ENCODE data around the gene SND1.
A peak's percentile ranks its signal among the peaks of the same experiment; 100 is the strongest.

SND1 gene

GRCh38 chr7:128065872-128066271, 413.9 kb downstream of the SND1 start:
- no peak for DNase-seq

GRCh38 chr7:128066395-128066794, 414.4 kb downstream of the SND1 start:
- no peak for DNase-seq

- no peak for DNase-seq
These were observed 414.9 kb downstream of the SND1 start for GRCh38 chr7:128066858-128067257.

GRCh38 chr7:128067983-128068382, 416.0 kb downstream of the SND1 start:
- no peak for DNase-seq

GRCh38 chr7:128068785-128069184, 416.8 kb downstream of the SND1 start:
- DNase-seq = no peak

- no peak for DNase-seq
These were observed 417.7 kb downstream of the SND1 start for GRCh38 chr7:128069373-128070364.

GRCh38 chr7:128071376-128071775, 419.4 kb downstream of the SND1 start:
- DNase-seq = no peak

GRCh38 chr7:128071801-128072200, 419.8 kb downstream of the SND1 start:
- DNase-seq = no peak

GRCh38 chr7:128073671-128074310, 421.8 kb downstream of the SND1 start:
- no peak for DNase-seq

GRCh38 chr7:128074336-128074735, 422.3 kb downstream of the SND1 start:
- DNase-seq = no peak

GRCh38 chr7:128074736-128075135, 422.7 kb downstream of the SND1 start:
- DNase-seq = no peak

GRCh38 chr7:128075242-128076095, 423.5 kb downstream of the SND1 start:
- DNase-seq = peak; percentile 42

- DNase-seq = no peak
These were observed 424.3 kb downstream of the SND1 start for GRCh38 chr7:128076196-128076795.

GRCh38 chr7:128076796-128077271, 424.8 kb downstream of the SND1 start:
- no peak for DNase-seq

GRCh38 chr7:128078309-128078708, 426.3 kb downstream of the SND1 start:
- DNase-seq = no peak

GRCh38 chr7:128080169-128080568, 428.2 kb downstream of the SND1 start:
- DNase-seq = no peak

- no peak for DNase-seq
These were observed 429.4 kb downstream of the SND1 start for GRCh38 chr7:128081351-128081750.

- no peak for DNase-seq
These were observed 429.8 kb downstream of the SND1 start for GRCh38 chr7:128081808-128082207.

GRCh38 chr7:128082431-128082830, 430.4 kb downstream of the SND1 start:
- DNase-seq = no peak

GRCh38 chr7:128084896-128085608, 433.1 kb downstream of the SND1 start:
- no peak for DNase-seq

GRCh38 chr7:128090492-128090891, 438.5 kb downstream of the SND1 start:
- DNase-seq = no peak

GRCh38 chr7:128091106-128091505, 439.1 kb downstream of the SND1 start:
- DNase-seq = no peak
